Skeletal muscle tissue (tissue), 5 donors: ENCODE results near the gene NPM1. TPM values are rescaled to one million over a fixed set of nuclear protein-coding genes. Genes with fewer than 3 reads are reported as not detected.

Source experiments
- H3K27ac ChIP-seq: one replicate; pipeline ENCODE4 v1.7.0; 2013; ENCODE audit warnings: mild to moderate bottlenecking, low read depth, low read length, inconsistent platforms
- H3K27me3 ChIP-seq, 3 donors: one replicate each; pipeline ENCODE4 v1.7.0; 2013; ENCODE audit warnings: low read length in 3 of 3; ENCODE audit not compliant: control insufficient read depth in 3 of 3, insufficient read depth in 3 of 3
- H3K36me3 ChIP-seq, 3 donors: one replicate each; pipeline ENCODE4 v1.7.0; 2013; ENCODE audit warnings: low read length in 3 of 3; ENCODE audit not compliant: control insufficient read depth in 3 of 3, insufficient read depth in 3 of 3
- H3K4me1 ChIP-seq, 3 donors: one replicate each; pipeline ENCODE4 v1.7.0; 2013; ENCODE audit warnings: low read length in 3 of 3, mild to moderate bottlenecking in 3 of 3; ENCODE audit not compliant: control insufficient read depth in 3 of 3, insufficient read depth in 3 of 3
- H3K4me3 ChIP-seq, 3 donors: one replicate each; pipeline ENCODE4 v1.7.0; 2013; ENCODE audit warnings: low read length in 3 of 3
- H3K9ac ChIP-seq, 3 donors: one replicate each; pipeline ENCODE4 v1.7.0; 2013; ENCODE audit warnings: low read length in 3 of 3, mild to moderate bottlenecking in 3 of 3, moderate library complexity in 2 of 3, low read depth in 1 of 3
- H3K9me3 ChIP-seq, 3 donors: one replicate each; pipeline ENCODE4 v1.7.0; 2013; ENCODE audit warnings: low read length in 3 of 3; ENCODE audit not compliant: control insufficient read depth in 3 of 3
- small RNA-seq: library from RNA; depleted of rRNA; stranded (forward); fragments of <200 nt; gene quantifications from one replicate; pipeline ENCODE3, GENCODE V24; 2014
- total RNA-seq: library from RNA; depleted of rRNA; stranded (reverse); fragments of >200 nt; gene quantifications from one replicate; pipeline ENCODE4 v1.2.3, GENCODE V29; 2014
- donor health status: Osteomylitis.

The NPM1 gene
- total RNA-seq, 1 donor from 2014 or later: 713 TPM

- Histone ChIP-seq H3K4me1 (no peaks in the 10 kb centered on the region), H3K4me3 (no peak overlapping the region), H3K9ac (no peak overlapping the region), H3K27ac (no peak overlapping the region), H3K27me3 (peaks cover 0 to 2% (median 0%) of the 10 kb centered on the region in 3 donors), H3K36me3 (no peaks in the 10 kb centered on the region), H3K9me3 (no peaks in the 10 kb centered on the region)
Observed at GRCh38 chr5:171457208-171457981, 69.7 kb downstream of the NPM1 start.

GRCh38 chr5:171459839-171460238, 72.2 kb downstream of the NPM1 start:
- Histone ChIP-seq H3K9ac (no peak overlapping the region), H3K27ac (no peak overlapping the region), H3K27me3 (peaks cover 0 to 2% (median 0%) of the 10 kb centered on the region in 3 donors), H3K36me3 (no peaks in the 10 kb centered on the region), H3K4me1 (no peaks in the 10 kb centered on the region), H3K9me3 (no peaks in the 10 kb centered on the region), H3K4me3 (no peak overlapping the region)

Small RNA genes within 50 kb of the gene (small RNA-seq; reads per million reads assigned to genes)
- not detected for gene AC091980.1
- gene MIR3912: 3.4 reads per million, percentile 88 among the genes with 10 or more reads in this experiment
- gene RN7SL339P: not detected
- gene SNORA70J: not detected

Other genes starting within 250 kb of the NPM1 start
- gene TLX3, start 78.6 kb upstream of the NPM1 start, total RNA-seq: not detected
- 3.1 TPM for gene FGF18, start 31.8 kb downstream of the NPM1 start, total RNA-seq